SK-N-SH (cell line): ENCODE results near the gene ERC2. TPM values are rescaled to one million over a fixed set of nuclear protein-coding genes. Genes with fewer than 3 reads are reported as not detected.

ENCODE experiments used
- CTCF ChIA-PET: fragments of 300-600, 350-600 bp; formaldehyde crosslinking; extraction: SDS; loops from one replicate; lab custom pipeline; 2021; lab: Yijun Ruan, JAX
- POLR2A ChIA-PET: fragments of 350-600 bp; sonication (Branson Sonifier 250); formaldehyde crosslinking; extraction: SDS; loops from one replicate; lab custom pipeline; 2020; ENCODE audit warnings: antibody characterized with exemption, inconsistent platforms; lab: Yijun Ruan, JAX
- DNase-seq: peaks from one replicate; pipeline ENCODE4 v3.0.0; 2012
- H2AFZ ChIP-seq: fragments of 200-600 bp; sonication (generic); 2 replicates; pipeline ENCODE4 v1.8.1; 2016; ENCODE audit warnings: antibody characterized with exemption, mild to moderate bottlenecking, low read depth
- H3F3A ChIP-seq: fragments of 200-600 bp; sonication (generic); replicated peaks from 2 replicates; pipeline ENCODE3; 2016; ENCODE audit warnings: antibody characterized with exemption, mild to moderate bottlenecking; ENCODE audit not compliant: insufficient read depth
- H3K27ac ChIP-seq, 2 experiments: fragments of 200-500 bp in 1 of 2; fragments of 200-600 bp in 1 of 2; sonication (Bioruptor generic) in 1 of 2; sonication (generic), shearing (Covaris generic) in 1 of 2; 2 replicates each; pipeline versions ENCODE4 v1.5.1 to v1.6.1; 2014 to 2016; ENCODE audit warnings: low read depth in 2 of 2, inconsistent platforms in 1 of 2, low read length in 1 of 2, mild to moderate bottlenecking in 1 of 2, mixed read lengths in 1 of 2
- H3K27me3 ChIP-seq: fragments of 200-600 bp; sonication (generic), shearing (Covaris generic); 2 replicates; pipeline ENCODE4 v1.6.1; 2016; ENCODE audit warnings: mixed run types; ENCODE audit not compliant: insufficient read depth
- H3K36me3 ChIP-seq, 2 experiments: fragments of 200-500 bp in 1 of 2; fragments of 200-600 bp in 1 of 2; sonication (Bioruptor generic) in 1 of 2; sonication (generic) in 1 of 2; replicated peaks in 1 of 2; 2 replicates each; pipeline versions ENCODE3 to v1.5.1; 2014 to 2016; ENCODE audit warnings: low read length in 1 of 2, mild to moderate bottlenecking in 1 of 2; ENCODE audit not compliant: insufficient read depth in 2 of 2, control insufficient read depth in 1 of 2
- H3K4me1 ChIP-seq, 2 experiments: fragments of 200-500 bp in 1 of 2; fragments of 200-600 bp in 1 of 2; sonication (Bioruptor generic) in 1 of 2; sonication (generic), shearing (Covaris generic) in 1 of 2; 2 replicates each; pipeline versions ENCODE4 v1.5.1 to v1.6.1; 2014 to 2016; ENCODE audit warnings: low read depth in 1 of 2, low read length in 1 of 2, mixed run types in 1 of 2; ENCODE audit not compliant: insufficient read depth in 2 of 2, control insufficient read depth in 1 of 2
- H3K4me2 ChIP-seq: fragments of 200-600 bp; sonication (generic), shearing (Covaris generic); 2 replicates; pipeline ENCODE4 v1.6.1; 2017; ENCODE audit warnings: mixed run types
- H3K4me3 ChIP-seq, 2 experiments: fragments of 200-500 bp in 1 of 2; fragments of 200-600 bp in 1 of 2; sonication (Bioruptor generic) in 1 of 2; sonication (generic), shearing (Covaris generic) in 1 of 2; 2 replicates each; pipeline versions ENCODE4 v1.5.1 to v1.8.1; 2014 to 2016; ENCODE audit warnings: low read depth in 2 of 2, inconsistent platforms in 1 of 2, low read length in 1 of 2, mild to moderate bottlenecking in 1 of 2, mixed read lengths in 1 of 2, moderate library complexity in 1 of 2
- H3K79me2 ChIP-seq: fragments of 200-600 bp; sonication (generic); 2 replicates; pipeline ENCODE4 v1.8.1; 2017; ENCODE audit warnings: mild to moderate bottlenecking; ENCODE audit not compliant: insufficient read depth
- H3K9ac ChIP-seq: fragments of 200-600 bp; sonication (generic); 2 replicates; pipeline ENCODE4 v1.6.1; 2017; ENCODE audit warnings: mixed run types
- H3K9me2 ChIP-seq: fragments of 200-600 bp; sonication (generic); 2 replicates; pipeline ENCODE4 v1.6.1; 2017; ENCODE audit warnings: mixed run types
- H3K9me3 ChIP-seq: fragments of 200-600 bp; sonication (generic); 2 replicates; pipeline ENCODE4 v1.6.1; 2017; ENCODE audit warnings: mixed run types, mild to moderate bottlenecking, moderate library complexity
- H4K20me1 ChIP-seq: fragments of 200-600 bp; sonication (generic); 2 replicates; pipeline ENCODE4 v1.6.1; 2017; ENCODE audit warnings: mild to moderate bottlenecking, mixed run types; ENCODE audit not compliant: insufficient read depth
- CTCF ChIP-seq: fragments of 200-600 bp; sonication (generic); IDR thresholded peaks from 2 replicates; pipeline ENCODE4 v1.6.1; 2017; ENCODE audit warnings: antibody characterized with exemption, mild to moderate bottlenecking, moderate library complexity
- EZH2phosphoT487 ChIP-seq: fragments of 200-600 bp; sonication (generic); IDR thresholded peaks from 2 replicates; pipeline ENCODE4 v1.6.1; 2017; ENCODE audit warnings: low read depth, mixed run types, mild to moderate bottlenecking, antibody characterized with exemption, moderate library complexity, borderline replicate concordance
- FOSL2 ChIP-seq: IDR thresholded peaks from 2 replicates; pipeline ENCODE4 v1.4.0; 2012; ENCODE audit warnings: low read depth, mild to moderate bottlenecking, moderate library complexity, borderline replicate concordance
- FOXJ3 ChIP-seq: sonication (generic); formaldehyde crosslinking; IDR thresholded peaks from 2 replicates; pipeline ENCODE4 v1.5.1; 2020; ENCODE audit warnings: mild to moderate bottlenecking, missing genetic modification reagents
- GABPA ChIP-seq: IDR thresholded peaks from 2 replicates; pipeline ENCODE4 v1.4.0; 2012; ENCODE audit warnings: low read depth, mild to moderate bottlenecking
- IRF3 ChIP-seq: fragments of 150-350 bp; IDR thresholded peaks from 2 replicates; pipeline ENCODE4 v1.6.1; 2016; ENCODE audit warnings: mild to moderate bottlenecking, low read depth, low read length
- JUND ChIP-seq: IDR thresholded peaks from 2 replicates; pipeline ENCODE4 v1.4.0; 2012
- MXI1 ChIP-seq: IDR thresholded peaks from 2 replicates; pipeline ENCODE4 v1.6.1; 2012; ENCODE audit warnings: mild to moderate bottlenecking, low read depth, low read length, improper control_type of control experiment
- NFIC ChIP-seq: IDR thresholded peaks from 2 replicates; pipeline ENCODE4 v1.4.0; 2012; ENCODE audit warnings: borderline replicate concordance
- RCOR1 ChIP-seq: fragments of 150-350 bp; IDR thresholded peaks from 2 replicates; pipeline ENCODE4 v1.6.1; 2017; ENCODE audit warnings: antibody characterized with exemption, low read length
- SIN3A ChIP-seq: IDR thresholded peaks from 2 replicates; pipeline ENCODE4 v1.6.1; 2012; ENCODE audit warnings: low read depth, mild to moderate bottlenecking, low read length, moderate library complexity, borderline replicate concordance
- USF1 ChIP-seq: IDR thresholded peaks from 2 replicates; pipeline ENCODE4 v1.4.0; 2012; ENCODE audit warnings: low read depth, borderline replicate concordance
- USF2 ChIP-seq: fragments of 150-350 bp; IDR thresholded peaks from 2 replicates; pipeline ENCODE4 v1.6.1; 2017; ENCODE audit warnings: antibody characterized with exemption, low read length, low read depth, borderline replicate concordance
- YY1 ChIP-seq: IDR thresholded peaks from 2 replicates; pipeline ENCODE4 v1.4.0; 2012; ENCODE audit warnings: low read depth, mild to moderate bottlenecking
- ZBTB33 ChIP-seq: IDR thresholded peaks from 2 replicates; pipeline ENCODE4 v1.4.0; 2012; ENCODE audit warnings: low read depth, borderline replicate concordance
- WGBS: methylation state at CpG from one replicate; pipeline ENCODE4 v1.1.6; 2017; ENCODE audit warnings: low lambda C conversion rate; 5-methylcytosine and 5-hydroxymethylcytosine counted together
- polyA plus RNA-seq, 3 experiments: library from polyadenylated mRNA; depleted of rRNA; stranded (reverse); fragments of >200 nt; gene quantifications; 2 replicates each; pipeline ENCODE4 v1.2.3, GENCODE V29; 2012
- TF ChIP-seq, protein P1 (sequence below): IDR thresholded peaks from 2 replicates; pipeline ENCODE4 v1.4.0; 2012; ENCODE audit warnings: low read depth

Gene ERC2
- polyA plus RNA-seq, 1 of the 3 experiments (the other 2 are of a cell fraction): 1.6 TPM

DNA sequence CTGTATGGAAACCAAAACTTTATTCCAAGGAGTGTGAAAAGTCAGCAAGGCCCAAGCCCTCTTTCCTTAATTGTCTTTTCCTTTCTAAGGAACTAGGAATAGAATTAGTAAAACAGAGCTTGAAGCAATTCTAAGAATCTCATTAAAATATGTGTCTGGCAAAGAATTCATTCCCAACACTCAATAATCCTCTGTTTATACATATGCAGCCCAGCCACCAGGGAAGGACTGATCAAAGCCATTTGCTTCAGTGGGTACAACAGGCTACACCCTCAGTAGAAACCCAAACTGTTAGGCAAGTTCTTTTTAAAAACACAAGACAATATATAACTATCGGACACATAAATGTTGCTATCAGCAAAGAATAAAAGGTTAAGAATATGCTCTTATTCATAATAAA, 266.9 kb downstream of the ERC2 start:
- no peaks in the 10 kb centered on the region for H3K9me2 ChIP-seq
- H3K9ac ChIP-seq: no peak overlapping the region
- no peaks in the 10 kb centered on the region for H3K27me3 ChIP-seq
- CTCF ChIA-PET: no interaction called here
- WGBS: 3% methylated on average over 1 of the region's 1 CpG
- no peaks in the 10 kb centered on the region for H4K20me1 ChIP-seq
- no peak overlapping the region for H3K27ac ChIP-seq
- TF ChIP-seq USF2: no peak
- TF ChIP-seq FOSL2: no peak
- no peak for TF ChIP-seq MXI1
- no peak for TF ChIP-seq EZH2phosphoT487
- TF ChIP-seq, protein P1, sequence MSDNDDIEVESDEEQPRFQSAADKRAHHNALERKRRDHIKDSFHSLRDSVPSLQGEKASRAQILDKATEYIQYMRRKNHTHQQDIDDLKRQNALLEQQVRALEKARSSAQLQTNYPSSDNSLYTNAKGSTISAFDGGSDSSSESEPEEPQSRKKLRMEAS: no peak
- no peak for TF ChIP-seq JUND
- no peak for TF ChIP-seq NFIC
- TF ChIP-seq FOXJ3: no peak
- no peak for TF ChIP-seq RCOR1
- TF ChIP-seq CTCF: no peak
- TF ChIP-seq ZBTB33: no peak
- TF ChIP-seq SIN3A: no peak
- no peak for TF ChIP-seq YY1
- TF ChIP-seq IRF3: no peak
- TF ChIP-seq USF1: no peak
- TF ChIP-seq GABPA: no peak
- TF ChIP-seq, all 33 proteins: peak for 0
- Histone ChIP-seq H3F3A (no peaks in the 10 kb centered on the region), H3K4me2 (no peak overlapping the region), H2AFZ (no peak overlapping the region), H3K9me3 (no peaks in the 10 kb centered on the region), H3K36me3 (no peaks in the 10 kb centered on the region), H3K79me2 (no peaks in the 10 kb centered on the region), H3K4me3 (no peak overlapping the region), H3K4me1 (no peaks in the 10 kb centered on the region)
- DNase-seq: no peak
- POLR2A ChIA-PET: no interaction called here
